Spleen (tissue), 7 donors: ENCODE data around the gene CD40.

Experiments used
- POLR2A ChIP-seq, 3 donors: fragments of 450-650 bp; IDR thresholded peaks; one replicate each; pipeline ENCODE4 v1.5.1; 2017; ENCODE audit warnings: antibody characterized with exemption in 3 of 3, mild to moderate bottlenecking in 1 of 3
- POLR2AphosphoS5 ChIP-seq, 3 donors: sonication (generic); formaldehyde crosslinking; IDR thresholded peaks; one replicate each; pipeline ENCODE4 v1.5.1; 2017; ENCODE audit warnings: antibody characterized with exemption in 3 of 3
- TF ChIP-seq, protein P1 (sequence below), 11 experiments: fragments of 200-600 bp in 7 of 11; fragments of 450-650 bp in 4 of 11; sonication (generic) in 4 of 11; IDR thresholded peaks in 8 of 11; conservative IDR thresholded peaks in 3 of 11; 1 replicate in 7 of 11; 2 replicates in 4 of 11; pipeline versions ENCODE4 v1.4.0 to v1.8.0; 2016 to 2021; ENCODE audit warnings: antibody characterized with exemption in 11 of 11, inconsistent platforms in 4 of 11, mild to moderate bottlenecking in 1 of 11
- donor health status: DM: no; HTN: no; CAD: no; lungs with moderate emphysema.
- donor health status: DM: no; HTN: no; CAD: no.
- donor health status: DM: no; HTN: no; CAD: no.

DNA sequence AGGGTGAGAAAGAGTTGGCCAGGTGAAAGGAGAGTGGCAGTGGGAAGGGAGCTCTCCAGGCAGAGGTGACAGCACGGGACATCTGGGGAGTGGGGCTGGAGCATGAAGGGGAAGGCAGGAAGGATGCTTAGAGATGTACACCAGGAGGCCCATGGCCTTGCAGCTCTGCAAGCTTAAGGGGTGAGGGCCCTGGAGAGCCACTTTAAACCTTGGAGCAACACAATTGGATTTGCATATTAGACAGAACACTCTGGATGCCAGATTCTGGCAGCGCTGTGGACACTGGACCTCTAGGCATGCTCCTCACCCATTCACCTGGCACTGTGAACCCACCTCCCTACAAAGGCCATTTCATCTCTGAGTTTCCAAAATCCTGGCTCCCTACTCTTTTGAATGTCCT lies 3.7 kb upstream of the CD40 start:
- no peak for TF ChIP-seq POLR2A (IDR thresholded peaks at IDR 0.05)
- TF ChIP-seq, protein P1, sequence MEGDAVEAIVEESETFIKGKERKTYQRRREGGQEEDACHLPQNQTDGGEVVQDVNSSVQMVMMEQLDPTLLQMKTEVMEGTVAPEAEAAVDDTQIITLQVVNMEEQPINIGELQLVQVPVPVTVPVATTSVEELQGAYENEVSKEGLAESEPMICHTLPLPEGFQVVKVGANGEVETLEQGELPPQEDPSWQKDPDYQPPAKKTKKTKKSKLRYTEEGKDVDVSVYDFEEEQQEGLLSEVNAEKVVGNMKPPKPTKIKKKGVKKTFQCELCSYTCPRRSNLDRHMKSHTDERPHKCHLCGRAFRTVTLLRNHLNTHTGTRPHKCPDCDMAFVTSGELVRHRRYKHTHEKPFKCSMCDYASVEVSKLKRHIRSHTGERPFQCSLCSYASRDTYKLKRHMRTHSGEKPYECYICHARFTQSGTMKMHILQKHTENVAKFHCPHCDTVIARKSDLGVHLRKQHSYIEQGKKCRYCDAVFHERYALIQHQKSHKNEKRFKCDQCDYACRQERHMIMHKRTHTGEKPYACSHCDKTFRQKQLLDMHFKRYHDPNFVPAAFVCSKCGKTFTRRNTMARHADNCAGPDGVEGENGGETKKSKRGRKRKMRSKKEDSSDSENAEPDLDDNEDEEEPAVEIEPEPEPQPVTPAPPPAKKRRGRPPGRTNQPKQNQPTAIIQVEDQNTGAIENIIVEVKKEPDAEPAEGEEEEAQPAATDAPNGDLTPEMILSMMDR (IDR thresholded peaks at IDR 0.05 in 8 of 11, conservative IDR thresholded peaks at IDR 0.05 in 3 of 11), result no peak
- no peak for TF ChIP-seq POLR2AphosphoS5 (IDR thresholded peaks at IDR 0.05)
